Gastroesophageal sphincter (tissue), 4 donors: Measurements from ENCODE around the gene PCDHGC3. TPM values are rescaled to one million over a fixed set of nuclear protein-coding genes. Genes with fewer than 3 reads are reported as not detected.

Experiments
- ATAC-seq: fragments of 150-250 bp; one replicate; pipeline ENCODE4 v1.9.1; 2016; ENCODE audit warnings: mild to moderate bottlenecking, moderate library complexity
- H3K27ac ChIP-seq, 4 donors: fragments of 200-600 bp; sonication (generic) in 3 of 4; 1 replicate in 3 of 4; 2 replicates in 1 of 4; pipeline ENCODE4 v1.5.1; 2016 to 2019
- H3K27me3 ChIP-seq: fragments of 200-600 bp; sonication (generic); one replicate; pipeline ENCODE4 v1.5.1; 2019
- H3K36me3 ChIP-seq, 2 donors: fragments of 200-600 bp; sonication (generic); one replicate each; pipeline ENCODE4 v1.5.1; 2019; ENCODE audit warnings: control low read depth in 1 of 2
- H3K4me1 ChIP-seq, 3 donors: fragments of 200-600 bp; sonication (generic); 1 replicate in 2 of 3; 2 replicates in 1 of 3; pipeline ENCODE4 v1.5.1; 2016 to 2019; ENCODE audit warnings: control low read depth in 2 of 3
- H3K4me3 ChIP-seq, 2 donors: fragments of 200-600 bp; sonication (generic); one replicate each; pipeline ENCODE4 v1.5.1; 2019; ENCODE audit warnings: mild to moderate bottlenecking in 1 of 2, moderate library complexity in 1 of 2
- H3K9me3 ChIP-seq, 3 donors: fragments of 200-600 bp; sonication (generic); one replicate each; pipeline ENCODE4 v1.5.1; 2017 to 2019; ENCODE audit warnings: control low read depth in 2 of 3
- EP300 ChIP-seq: sonication (generic); formaldehyde crosslinking; IDR thresholded peaks from one replicate; pipeline ENCODE4 v1.6.1; 2017; ENCODE audit warnings: antibody characterized with exemption, mild to moderate bottlenecking
- POLR2A ChIP-seq, 2 donors: fragments of 450-650 bp; IDR thresholded peaks; one replicate each; pipeline ENCODE4 v1.6.1; 2017; ENCODE audit warnings: antibody characterized with exemption in 2 of 2, mild to moderate bottlenecking in 2 of 2, moderate library complexity in 1 of 2
- POLR2AphosphoS5 ChIP-seq: sonication (generic); formaldehyde crosslinking; IDR thresholded peaks from one replicate; pipeline ENCODE4 v1.6.1; 2017; ENCODE audit warnings: antibody characterized with exemption
- WGBS, 2 donors: methylation state at CpG; one replicate each; pipeline ENCODE4 v1.1.5; 2018; ENCODE audit warnings: low coverage in 1 of 2; 5-methylcytosine and 5-hydroxymethylcytosine counted together
- total RNA-seq, 4 donors: library from RNA; depleted of rRNA; stranded (reverse); fragments of >200 nt; gene quantifications; one replicate each; pipeline ENCODE4 v1.1.0, GENCODE V29; 2016
- TF ChIP-seq, protein P1 (sequence below), 4 experiments: fragments of 200-600 bp in 2 of 4; fragments of 450-650 bp in 2 of 4; sonication (generic) in 1 of 4; IDR thresholded peaks; one replicate each; pipeline ENCODE4 v1.5.1; 2017 to 2019; ENCODE audit warnings: antibody characterized with exemption in 4 of 4, mild to moderate bottlenecking in 2 of 4, moderate library complexity in 2 of 4

Gene PCDHGC3
- total RNA-seq, 4 donors from 2014 or later, result 52.6 to 95.6 (median 63.2) TPM

DNA sequence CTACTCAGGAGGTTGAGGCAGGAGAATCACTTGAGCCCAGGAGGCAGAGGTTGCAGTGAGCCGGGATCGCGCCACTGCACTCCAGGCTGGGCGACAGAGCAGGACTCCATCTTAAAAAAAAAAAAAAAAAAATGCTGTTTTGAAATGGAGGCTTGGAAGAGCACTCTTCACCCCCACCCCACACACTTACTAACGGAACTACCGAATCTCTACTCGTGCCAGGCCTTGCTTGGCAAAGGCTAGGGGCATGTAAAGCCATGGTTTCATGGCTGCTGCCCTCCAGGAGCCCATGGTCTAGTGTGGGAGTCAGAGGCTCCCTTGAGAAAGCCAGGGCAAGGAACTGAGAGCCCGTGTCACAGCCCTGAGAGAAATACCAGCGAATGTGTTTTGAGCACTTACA lies 34.4 kb downstream of the PCDHGC3 start:
- peaks cover 0 to 33% of the 10 kb centered on the region in 2 donors for H3K36me3 ChIP-seq
- H3K4me1 ChIP-seq, result peaks cover 8 to 82% (median 44%) of the 10 kb centered on the region in 3 donors
- TF ChIP-seq, protein P1, sequence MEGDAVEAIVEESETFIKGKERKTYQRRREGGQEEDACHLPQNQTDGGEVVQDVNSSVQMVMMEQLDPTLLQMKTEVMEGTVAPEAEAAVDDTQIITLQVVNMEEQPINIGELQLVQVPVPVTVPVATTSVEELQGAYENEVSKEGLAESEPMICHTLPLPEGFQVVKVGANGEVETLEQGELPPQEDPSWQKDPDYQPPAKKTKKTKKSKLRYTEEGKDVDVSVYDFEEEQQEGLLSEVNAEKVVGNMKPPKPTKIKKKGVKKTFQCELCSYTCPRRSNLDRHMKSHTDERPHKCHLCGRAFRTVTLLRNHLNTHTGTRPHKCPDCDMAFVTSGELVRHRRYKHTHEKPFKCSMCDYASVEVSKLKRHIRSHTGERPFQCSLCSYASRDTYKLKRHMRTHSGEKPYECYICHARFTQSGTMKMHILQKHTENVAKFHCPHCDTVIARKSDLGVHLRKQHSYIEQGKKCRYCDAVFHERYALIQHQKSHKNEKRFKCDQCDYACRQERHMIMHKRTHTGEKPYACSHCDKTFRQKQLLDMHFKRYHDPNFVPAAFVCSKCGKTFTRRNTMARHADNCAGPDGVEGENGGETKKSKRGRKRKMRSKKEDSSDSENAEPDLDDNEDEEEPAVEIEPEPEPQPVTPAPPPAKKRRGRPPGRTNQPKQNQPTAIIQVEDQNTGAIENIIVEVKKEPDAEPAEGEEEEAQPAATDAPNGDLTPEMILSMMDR (IDR thresholded peaks at IDR 0.05), result no peak
- TF ChIP-seq POLR2A (IDR thresholded peaks at IDR 0.05), result no peak
- no peak for TF ChIP-seq EP300
- no peak for TF ChIP-seq POLR2AphosphoS5
- peak overlapping the region in 3 of 4 donors; percentile 87 to 97 (median 94) for H3K27ac ChIP-seq
- no peaks in the 10 kb centered on the region for H3K27me3 ChIP-seq
- no peak for ATAC-seq
- no peaks in the 10 kb centered on the region for H3K9me3 ChIP-seq
- no peak overlapping the region for H3K4me3 ChIP-seq
- 74 to 86% methylated on average over 7 to 8 of the region's 9 CpGs for WGBS, 2 donors

DNA sequence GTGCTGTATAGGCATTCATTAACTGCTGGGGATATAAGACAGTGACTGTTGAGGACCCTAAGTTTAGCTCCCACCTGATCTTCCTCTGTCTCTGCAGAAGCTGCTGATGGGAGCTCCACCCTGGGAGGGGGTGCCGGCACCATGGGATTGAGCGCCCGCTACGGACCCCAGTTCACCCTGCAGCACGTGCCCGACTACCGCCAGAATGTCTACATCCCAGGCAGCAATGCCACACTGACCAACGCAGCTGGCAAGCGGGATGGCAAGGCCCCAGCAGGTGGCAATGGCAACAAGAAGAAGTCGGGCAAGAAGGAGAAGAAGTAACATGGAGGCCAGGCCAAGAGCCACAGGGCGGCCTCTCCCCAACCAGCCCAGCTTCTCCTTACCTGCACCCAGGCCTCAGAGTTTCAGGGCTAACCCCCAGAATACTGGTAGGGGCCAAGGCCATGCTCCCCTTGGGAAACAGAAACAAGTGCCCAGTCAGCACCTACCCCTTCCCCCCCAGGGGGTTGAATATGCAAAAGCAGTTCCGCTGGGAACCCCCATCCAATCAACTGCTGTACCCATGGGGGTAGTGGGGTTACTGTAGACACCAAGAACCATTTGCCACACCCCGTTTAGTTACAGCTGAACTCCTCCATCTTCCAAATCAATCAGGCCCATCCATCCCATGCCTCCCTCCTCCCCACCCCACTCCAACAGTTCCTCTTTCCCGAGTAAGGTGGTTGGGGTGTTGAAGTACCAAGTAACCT lies 35.3 kb downstream of the PCDHGC3 start:
- H3K36me3 ChIP-seq, result peaks cover 0 to 24% of the 10 kb centered on the region in 2 donors
- WGBS, 2 donors, result 89% methylated on average over 7 of the region's 14 CpGs; no CpG with 5 or more reads in 1 of the 2 donors
- peak overlapping the region in 3 of 4 donors; percentile 6 to 97 (median 94) for H3K27ac ChIP-seq

DNA sequence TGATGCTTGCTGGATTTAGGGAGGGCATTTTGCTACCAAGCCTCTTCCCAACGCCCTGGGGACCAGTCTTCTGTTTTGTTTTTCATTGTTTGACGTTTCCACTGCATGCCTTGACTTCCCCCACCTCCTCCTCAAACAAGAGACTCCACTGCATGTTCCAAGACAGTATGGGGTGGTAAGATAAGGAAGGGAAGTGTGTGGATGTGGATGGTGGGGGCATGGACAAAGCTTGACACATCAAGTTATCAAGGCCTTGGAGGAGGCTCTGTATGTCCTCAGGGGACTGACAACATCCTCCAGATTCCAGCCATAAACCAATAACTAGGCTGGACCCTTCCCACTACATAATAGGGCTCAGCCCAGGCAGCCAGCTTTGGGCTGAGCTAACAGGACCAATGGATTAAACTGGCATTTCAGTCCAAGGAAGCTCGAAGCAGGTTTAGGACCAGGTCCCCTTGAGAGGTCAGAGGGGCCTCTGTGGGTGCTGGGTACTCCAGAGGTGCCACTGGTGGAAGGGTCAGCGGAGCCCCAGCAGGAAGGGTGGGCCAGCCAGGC lies 36.1 kb downstream of the PCDHGC3 start:
- ATAC-seq, result no peak
- no peak for TF ChIP-seq POLR2AphosphoS5
- TF ChIP-seq, protein P1 (IDR thresholded peaks at IDR 0.05), result no peak
- TF ChIP-seq POLR2A (IDR thresholded peaks at IDR 0.05), result no peak
- no peak for TF ChIP-seq EP300
- 50 to 69% methylated on average over 2 to 3 of the region's 4 CpGs for WGBS, 2 donors
- peak overlapping the region in 1 of 2 donors; percentile 73 for H3K4me3 ChIP-seq
- H3K27me3 ChIP-seq, result no peaks in the 10 kb centered on the region
- no peaks in the 10 kb centered on the region for H3K9me3 ChIP-seq
- peak overlapping the region; percentile 89 to 97 (median 95) for H3K27ac ChIP-seq
- peaks cover 7 to 91% (median 46%) of the 10 kb centered on the region in 3 donors for H3K4me1 ChIP-seq
- peaks cover 0 to 32% of the 10 kb centered on the region in 2 donors for H3K36me3 ChIP-seq

More for the DNA sequence above, 35.3 kb downstream of the PCDHGC3 start:
- no peaks in the 10 kb centered on the region for H3K27me3 ChIP-seq
- ATAC-seq, result no peak
- TF ChIP-seq POLR2AphosphoS5 (no peak), EP300 (no peak), POLR2A (IDR thresholded peaks at IDR 0.05) (no peak)
- TF ChIP-seq, protein P1 (IDR thresholded peaks at IDR 0.05), result no peak
- no peak overlapping the region for H3K4me3 ChIP-seq
- peaks cover 9 to 90% (median 47%) of the 10 kb centered on the region in 3 donors for H3K4me1 ChIP-seq
- H3K9me3 ChIP-seq, result no peaks in the 10 kb centered on the region

DNA sequence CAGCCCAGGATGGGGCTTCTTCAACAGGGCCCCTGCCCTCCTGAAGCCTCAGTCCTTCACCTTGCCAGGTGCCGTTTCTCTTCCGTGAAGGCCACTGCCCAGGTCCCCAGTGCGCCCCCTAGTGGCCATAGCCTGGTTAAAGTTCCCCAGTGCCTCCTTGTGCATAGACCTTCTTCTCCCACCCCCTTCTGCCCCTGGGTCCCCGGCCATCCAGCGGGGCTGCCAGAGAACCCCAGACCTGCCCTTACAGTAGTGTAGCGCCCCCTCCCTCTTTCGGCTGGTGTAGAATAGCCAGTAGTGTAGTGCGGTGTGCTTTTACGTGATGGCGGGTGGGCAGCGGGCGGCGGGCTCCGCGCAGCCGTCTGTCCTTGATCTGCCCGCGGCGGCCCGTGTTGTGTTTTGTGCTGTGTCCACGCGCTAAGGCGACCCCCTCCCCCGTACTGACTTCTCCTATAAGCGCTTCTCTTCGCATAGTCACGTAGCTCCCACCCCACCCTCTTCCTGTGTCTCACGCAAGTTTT lies 36.7 kb downstream of the PCDHGC3 start:
- Histone ChIP-seq H3K4me1 (peaks cover 6 to 91% (median 42%) of the 10 kb centered on the region in 3 donors), H3K4me3 (peak overlapping the region; percentile 73 to 80), H3K27ac (peak overlapping the region; percentile 89 to 97 (median 95)), H3K27me3 (no peaks in the 10 kb centered on the region), H3K9me3 (no peaks in the 10 kb centered on the region), H3K36me3 (peaks cover 0 to 38% of the 10 kb centered on the region in 2 donors)
- TF ChIP-seq POLR2AphosphoS5, result peak; percentile 27
- no peak for TF ChIP-seq EP300
- TF ChIP-seq, protein P1 (IDR thresholded peaks at IDR 0.05), result peak in 3 of 4 experiments; percentile 79 to 92 (median 81)
- TF ChIP-seq POLR2A (IDR thresholded peaks at IDR 0.05), result peak in 1 of 2 donors; percentile 9
- 7 to 10% methylated on average over 4 to 19 of the region's 28 CpGs for WGBS, 2 donors
- ATAC-seq, result no peak
